Ovary (tissue), 9 donors: ENCODE measurements around the gene NOD2. TPM values are rescaled to one million over a fixed set of nuclear protein-coding genes. Genes with fewer than 3 reads are reported as not detected.

Experiments
- DNase-seq, 5 donors: peaks; one replicate each; pipeline ENCODE4 v3.0.0-alpha.2; 2019 to 2020
- H3K27ac ChIP-seq, 2 donors: fragments of 200-600 bp; one replicate each; pipeline versions ENCODE4 v1.5.1 to v1.8.0; 2019 to 2022
- H3K27me3 ChIP-seq: fragments of 200-600 bp; one replicate; pipeline ENCODE4 v1.8.0; 2022
- H3K36me3 ChIP-seq: fragments of 200-600 bp; sonication (generic); one replicate; pipeline ENCODE4 v1.5.1; 2019
- H3K4me1 ChIP-seq: one replicate; pipeline ENCODE4 v1.8.1; 2013; ENCODE audit warnings: mild to moderate bottlenecking, moderate library complexity; ENCODE audit not compliant: insufficient read depth
- H3K4me3 ChIP-seq: fragments of 200-600 bp; sonication (generic); one replicate; pipeline ENCODE4 v1.5.1; 2017
- H3K9me3 ChIP-seq, 2 donors: fragments of 200-600 bp in 1 of 2; sonication (generic) in 1 of 2; one replicate each; pipeline versions ENCODE4 v1.5.1 to v1.8.1; 2013 to 2019; ENCODE audit warnings: mild to moderate bottlenecking in 1 of 2, moderate library complexity in 1 of 2
- CTCF ChIP-seq, 3 donors: fragments of 450-650 bp in 2 of 3; fragments of 200-600 bp in 1 of 3; IDR thresholded peaks; one replicate each; pipeline versions ENCODE4 v1.5.1 to v1.8.0; 2016 to 2022; ENCODE audit warnings: antibody characterized with exemption in 3 of 3, mild to moderate bottlenecking in 1 of 3
- EP300 ChIP-seq: sonication (generic); formaldehyde crosslinking; IDR thresholded peaks from one replicate; pipeline ENCODE4 v1.6.1; 2017; ENCODE audit warnings: antibody characterized with exemption
- POLR2A ChIP-seq: fragments of 450-650 bp; IDR thresholded peaks from one replicate; pipeline ENCODE4 v1.6.1; 2017; ENCODE audit warnings: antibody characterized with exemption, mild to moderate bottlenecking, moderate library complexity
- WGBS, 3 donors: extraction: QIAGEN DNeasy Blood & Tissue Kit in 1 of 3; methylation state at CpG; one replicate each; pipeline versions ENCODE4 v1.1.5 to v1.1.7; 2013 to 2017; 5-methylcytosine and 5-hydroxymethylcytosine counted together
- intact Hi-C, 4 donors: fragments of 100-400 bp; cut with DNase I; formaldehyde crosslinking; loops; one replicate each; pipeline versions ENCODE4 v1.11.0 to v1.15.1; 2022 to 2023
- polyA plus RNA-seq, 2 donors: library from polyadenylated mRNA; stranded (reverse); fragments of 200-250 nt in 1 of 2; fragments of 350-450 nt in 1 of 2; fragmentation: Illumina TruSeq in 1 of 2; extraction: RNeasy Lipid Tissue Mini Kit (QIAGEN cat#74804) in 1 of 2; gene quantifications; one replicate each; pipeline ENCODE4 v1.2.3, GENCODE V29; 2013 to 2014
- total RNA-seq, 7 donors: library from RNA; depleted of rRNA in 2 of 7; stranded (reverse); fragments of >200 nt in 2 of 7; fragmentation: NEBNext Ultra II Directional in 3 of 7; extraction: Animal tissue kit (Norgen Biotek cat#: 25700) in 3 of 7; gene quantifications; one replicate each; pipeline versions ENCODE4 v1.1.0 to v1.2.4, GENCODE V29; 2016 to 2023
- donor health status: DM: no; HTN: no; CAD: no; lungs with moderate emphysema.
- donor health status: DM: no; HTN: no; CAD: no.
- donor health status: Bipolar disorder and iron deficiency.
- donor health status: DM: yes; HTN: yes; CAD: no.
- donor health status: DM: no; HTN: no; CAD: no.
- donor health status: DM: yes; HTN: yes; CAD: no.

NOD2 gene
- total and polyA plus RNA-seq, 9 donors = 0.53 to 1.5 (median 1.1) TPM

GRCh38 chr16:50692644-50692998 lies 785 bp upstream of the NOD2 start:
- no peaks in the 10 kb centered on the region for H3K27me3 ChIP-seq
- H3K36me3 ChIP-seq = no peaks in the 10 kb centered on the region
- no peak for TF ChIP-seq CTCF (IDR thresholded peaks at IDR 0.05)
- no peak for TF ChIP-seq POLR2A
- no peak for TF ChIP-seq EP300
- intact Hi-C loops = no loop called here
- H3K4me3 ChIP-seq = no peak overlapping the region
- H3K27ac ChIP-seq = no peak overlapping the region
- DNase-seq = no peak
- peaks cover 9% of the 10 kb centered on the region for H3K4me1 ChIP-seq
- WGBS, 3 donors = 72 to 76% (median 73%) methylated on average over 4 of the region's 4 CpGs
- H3K9me3 ChIP-seq = no peaks in the 10 kb centered on the region

- no peaks in the 10 kb centered on the region for H3K9me3 ChIP-seq
- no peak for DNase-seq
- no peak for TF ChIP-seq EP300
- no peak for TF ChIP-seq CTCF (IDR thresholded peaks at IDR 0.05)
- no peak for TF ChIP-seq POLR2A
- H3K4me1 ChIP-seq = peaks cover 10% of the 10 kb centered on the region
- H3K4me3 ChIP-seq = no peak overlapping the region
- 91 to 96% (median 96%) methylated on average over 2 of the region's 2 CpGs for WGBS, 3 donors
- H3K27me3 ChIP-seq = no peaks in the 10 kb centered on the region
- intact Hi-C loops = no loop called here
- H3K27ac ChIP-seq = no peak overlapping the region
- no peaks in the 10 kb centered on the region for H3K36me3 ChIP-seq
Observed at GRCh38 chr16:50694206-50694605, 800 bp downstream of the NOD2 start.

- WGBS, 3 donors = 93 to 96% (median 95%) methylated on average over 9 of the region's 9 CpGs
- no peak for DNase-seq
- Histone ChIP-seq H3K4me3 (no peak overlapping the region), H3K27me3 (no peaks in the 10 kb centered on the region), H3K4me1 (peaks cover 10% of the 10 kb centered on the region), H3K27ac (no peak overlapping the region), H3K9me3 (no peaks in the 10 kb centered on the region), H3K36me3 (no peaks in the 10 kb centered on the region)
- TF ChIP-seq EP300 (no peak), CTCF (IDR thresholded peaks at IDR 0.05) (no peak), POLR2A (no peak)
- intact Hi-C loops = no loop called here
Observed at GRCh38 chr16:50695017-50696000, 1.9 kb downstream of the NOD2 start.

- no peaks in the 10 kb centered on the region for H3K9me3 ChIP-seq
- H3K27ac ChIP-seq = no peak overlapping the region
- intact Hi-C loops = no loop called here
- DNase-seq = no peak
- peaks cover 10% of the 10 kb centered on the region for H3K4me1 ChIP-seq
- no peaks in the 10 kb centered on the region for H3K36me3 ChIP-seq
- H3K27me3 ChIP-seq = no peaks in the 10 kb centered on the region
- no peak for TF ChIP-seq POLR2A
- no peak for TF ChIP-seq CTCF (IDR thresholded peaks at IDR 0.05)
- no peak for TF ChIP-seq EP300
- H3K4me3 ChIP-seq = no peak overlapping the region
- WGBS, 3 donors = 74 to 78% (median 77%) methylated on average over 5 of the region's 5 CpGs
Observed at GRCh38 chr16:50696126-50696525, 2.7 kb downstream of the NOD2 start.
